HEK293 (cell line): Measurements from ENCODE around the gene LDLRAD2.

Experiments
- BCL11A ChIP-seq: fragments of 450-650 bp; formaldehyde crosslinking; IDR thresholded peaks from 2 replicates; pipeline ENCODE4 v1.5.1; 2016; ENCODE audit warnings: low read depth, missing biosample characterization, missing genetic modification characterization
- BCL6B ChIP-seq: fragments of 450-650 bp; formaldehyde crosslinking; IDR thresholded peaks from 2 replicates; pipeline ENCODE4 v1.5.1; 2017; ENCODE audit warnings: missing biosample characterization, missing genetic modification characterization
- FEZF1 ChIP-seq: fragments of 450-650 bp; formaldehyde crosslinking; IDR thresholded peaks from 2 replicates; pipeline ENCODE4 v1.5.1; 2016; ENCODE audit warnings: missing biosample characterization, missing genetic modification characterization
- GFI1B ChIP-seq: fragments of 450-650 bp; formaldehyde crosslinking; IDR thresholded peaks from 2 replicates; pipeline ENCODE4 v1.5.1; 2016; ENCODE audit warnings: missing biosample characterization, missing genetic modification characterization
- GLI2 ChIP-seq: fragments of 450-650 bp; formaldehyde crosslinking; IDR thresholded peaks from 2 replicates; pipeline ENCODE4; 2017; ENCODE audit warnings: missing biosample characterization, missing genetic modification characterization, low read depth, borderline replicate concordance
- INSM2 ChIP-seq: fragments of 450-650 bp; formaldehyde crosslinking; IDR thresholded peaks from 2 replicates; pipeline ENCODE4 v1.5.1; 2016; ENCODE audit warnings: missing biosample characterization, missing genetic modification characterization
- KLF8 ChIP-seq: fragments of 450-650 bp; formaldehyde crosslinking; IDR thresholded peaks from 2 replicates; pipeline ENCODE4 v1.5.1; 2016; ENCODE audit warnings: missing biosample characterization, missing genetic modification characterization
- KLF9 ChIP-seq: fragments of 450-650 bp; formaldehyde crosslinking; IDR thresholded peaks from 2 replicates; pipeline ENCODE4 v1.5.1; 2016; ENCODE audit warnings: missing biosample characterization, missing genetic modification characterization, low read depth
- OSR2 ChIP-seq: fragments of 450-650 bp; formaldehyde crosslinking; IDR thresholded peaks from 2 replicates; pipeline ENCODE4 v1.5.1; 2016; ENCODE audit warnings: missing biosample characterization, missing genetic modification characterization
- OVOL3 ChIP-seq: fragments of 450-650 bp; formaldehyde crosslinking; IDR thresholded peaks from 2 replicates; pipeline ENCODE4 v1.5.1; 2016; ENCODE audit warnings: missing biosample characterization, missing genetic modification characterization
- REST ChIP-seq: fragments of 450-650 bp; formaldehyde crosslinking; IDR thresholded peaks from 2 replicates; pipeline ENCODE4 v1.5.1; 2016; ENCODE audit warnings: missing biosample characterization, missing genetic modification characterization
- SP2 ChIP-seq: fragments of 450-650 bp; formaldehyde crosslinking; IDR thresholded peaks from 2 replicates; pipeline ENCODE4 v1.5.1; 2016; ENCODE audit warnings: missing biosample characterization, missing genetic modification characterization
- WT1 ChIP-seq: fragments of 450-650 bp; formaldehyde crosslinking; IDR thresholded peaks from 2 replicates; pipeline ENCODE4 v1.5.1; 2016; ENCODE audit warnings: missing biosample characterization, missing genetic modification characterization
- ZBTB20 ChIP-seq: fragments of 450-650 bp; formaldehyde crosslinking; IDR thresholded peaks from 2 replicates; pipeline ENCODE4 v1.5.1; 2016; ENCODE audit warnings: missing biosample characterization, missing genetic modification characterization
- ZFP41 ChIP-seq: fragments of 450-650 bp; formaldehyde crosslinking; IDR thresholded peaks from 2 replicates; pipeline ENCODE4 v1.5.1; 2016; ENCODE audit warnings: missing biosample characterization, missing genetic modification characterization, borderline replicate concordance
- ZNF140 ChIP-seq: fragments of 450-650 bp; formaldehyde crosslinking; IDR thresholded peaks from 2 replicates; pipeline ENCODE4 v1.5.1; 2016; ENCODE audit warnings: missing biosample characterization, missing genetic modification characterization
- ZNF184 ChIP-seq: fragments of 450-650 bp; IDR thresholded peaks from 2 replicates; pipeline ENCODE4 v1.5.1; 2018; ENCODE audit warnings: missing biosample characterization, mild to moderate bottlenecking, missing genetic modification characterization
- ZNF202 ChIP-seq: fragments of 450-650 bp; formaldehyde crosslinking; IDR thresholded peaks from 2 replicates; pipeline ENCODE4 v1.5.1; 2016; ENCODE audit warnings: missing biosample characterization, missing genetic modification characterization, borderline replicate concordance
- ZNF221 ChIP-seq: fragments of 450-650 bp; formaldehyde crosslinking; IDR thresholded peaks from 2 replicates; pipeline ENCODE4 v1.5.1; 2017; ENCODE audit warnings: missing biosample characterization, missing genetic modification characterization, borderline replicate concordance
- ZNF24 ChIP-seq: fragments of 450-650 bp; formaldehyde crosslinking; IDR thresholded peaks from 2 replicates; pipeline ENCODE4 v1.5.1; 2016; ENCODE audit warnings: missing biosample characterization, missing genetic modification characterization
- ZNF302 ChIP-seq: fragments of 450-650 bp; formaldehyde crosslinking; IDR thresholded peaks from 2 replicates; pipeline ENCODE4 v1.5.1; 2016; ENCODE audit warnings: missing biosample characterization, missing genetic modification characterization, low read depth
- ZNF341 ChIP-seq: fragments of 450-650 bp; formaldehyde crosslinking; IDR thresholded peaks from 2 replicates; pipeline ENCODE4; 2016; ENCODE audit warnings: low read depth, missing biosample characterization, missing genetic modification characterization
- ZNF362 ChIP-seq: fragments of 450-650 bp; formaldehyde crosslinking; IDR thresholded peaks from 2 replicates; pipeline ENCODE4 v1.5.1; 2016; ENCODE audit warnings: missing biosample characterization, missing genetic modification characterization
- ZNF366 ChIP-seq: fragments of 450-650 bp; formaldehyde crosslinking; conservative IDR thresholded peaks from 2 replicates; pipeline ENCODE4 v1.5.1; 2016; ENCODE audit warnings: missing biosample characterization, missing genetic modification characterization
- ZNF416 ChIP-seq: fragments of 450-650 bp; formaldehyde crosslinking; IDR thresholded peaks from 2 replicates; pipeline ENCODE4 v1.5.1; 2016; ENCODE audit warnings: missing biosample characterization, missing genetic modification characterization
- ZNF501 ChIP-seq: fragments of 450-650 bp; formaldehyde crosslinking; IDR thresholded peaks from 2 replicates; pipeline ENCODE4 v1.5.1; 2016; ENCODE audit warnings: missing biosample characterization, missing genetic modification characterization
- ZNF544 ChIP-seq: fragments of 450-650 bp; formaldehyde crosslinking; IDR thresholded peaks from 2 replicates; pipeline ENCODE4 v1.5.0; 2017; ENCODE audit warnings: missing biosample characterization, missing genetic modification characterization
- ZNF626 ChIP-seq: fragments of 450-650 bp; sonication (Bioruptor Pico); formaldehyde crosslinking; IDR thresholded peaks from 2 replicates; pipeline ENCODE4 v1.5.1; 2018; ENCODE audit warnings: missing biosample characterization, missing genetic modification characterization, inconsistent platforms
- ZNF629 ChIP-seq: fragments of 450-650 bp; formaldehyde crosslinking; IDR thresholded peaks from 2 replicates; pipeline ENCODE4 v1.5.1; 2017; ENCODE audit warnings: missing biosample characterization, missing genetic modification characterization
- ZNF670 ChIP-seq: fragments of 450-650 bp; formaldehyde crosslinking; IDR thresholded peaks from 2 replicates; pipeline ENCODE4 v1.5.1; 2016; ENCODE audit warnings: missing biosample characterization, missing genetic modification characterization, low read depth
- ZNF704 ChIP-seq: fragments of 450-650 bp; formaldehyde crosslinking; IDR thresholded peaks from 2 replicates; pipeline ENCODE4 v1.5.1; 2016; ENCODE audit warnings: missing biosample characterization, missing genetic modification characterization

The LDLRAD2 gene

GRCh38 chr1:21782868-21783678 lies 29.0 kb upstream of the LDLRAD2 start, which contains the start of gene USP48 (continued):
- TF ChIP-seq ZNF362 (tag by site-specific recombination): no peak
- TF ChIP-seq OSR2: peak; percentile 73
- no peak; the same call in 1 of the 2 replicates for TF ChIP-seq WT1
- no peak for TF ChIP-seq GFI1B (tag by site-specific recombination)
- no peak for TF ChIP-seq ZNF302 (tag by site-specific recombination)
- TF ChIP-seq INSM2: no peak
- no peak for TF ChIP-seq ZNF704
- TF ChIP-seq FEZF1 (tag by site-specific recombination): no peak
- 0 out of 2 replicates have a peak, but pooled peaks have one; percentile 6 for TF ChIP-seq REST (tag by site-specific recombination)
- TF ChIP-seq ZNF221 (tag by site-specific recombination): no peak
- TF ChIP-seq ZNF184: no peak
- peak; percentile 11; the same call in 1 of the 2 replicates for TF ChIP-seq ZNF501 (tag by site-specific recombination)
- peak; percentile 78; the same call in 1 of the 2 replicates for TF ChIP-seq ZBTB20 (tag by site-specific recombination)
- no peak for TF ChIP-seq ZNF366
- TF ChIP-seq ZNF670 (tag by site-specific recombination): no peak
- no peak for TF ChIP-seq ZNF140 (tag by site-specific recombination)
- TF ChIP-seq BCL6B (tag by site-specific recombination): no peak
- peak; percentile 74; the same call in 1 of the 2 replicates for TF ChIP-seq ZNF24 (tag by site-specific recombination)
- no peak for TF ChIP-seq ZNF202
- TF ChIP-seq ZNF629 (tag by site-specific recombination): peak; percentile 99
- peak; percentile 51; the same call in 1 of the 2 replicates for TF ChIP-seq SP2 (tag by site-specific recombination)
- TF ChIP-seq ZNF544 (tag by site-specific recombination): no peak
- no peak for TF ChIP-seq BCL11A
- TF ChIP-seq OVOL3 (tag by site-specific recombination): 0 out of 2 replicates have a peak, but pooled peaks have one; percentile 72
- TF ChIP-seq ZNF416 (tag by site-specific recombination): no peak
- TF ChIP-seq KLF8 (tag by site-specific recombination): peak; percentile 87; the same call in 1 of the 2 replicates
- TF ChIP-seq ZNF341 (tag by site-specific recombination): no peak; the same call in 1 of the 2 replicates
- TF ChIP-seq ZFP41 (tag by site-specific recombination): no peak
- TF ChIP-seq ZNF626 (tag by site-specific recombination): no peak
- TF ChIP-seq KLF9 (tag by site-specific recombination): peak; percentile 45
- TF ChIP-seq GLI2 (tag by site-specific recombination): no peak
